Tibial nerve (tissue), 4 donors: ENCODE measurements around the gene UBE2E2. TPM values are rescaled to one million over a fixed set of nuclear protein-coding genes. Genes with fewer than 3 reads are reported as not detected.

Experiments used
- DNase-seq, 2 donors: peaks; one replicate each; pipeline ENCODE4 v3.0.0-alpha.2; 2019; ENCODE audit warnings: low spot score in 2 of 2
- H3K27ac ChIP-seq, 4 donors: fragments of 200-600 bp; sonication (generic) in 3 of 4; one replicate each; pipeline ENCODE4 v1.5.1; 2017 to 2019; ENCODE audit warnings: mild to moderate bottlenecking in 1 of 4
- H3K27me3 ChIP-seq, 2 donors: fragments of 200-600 bp; sonication (generic) in 1 of 2; one replicate each; pipeline versions ENCODE4 v1.5.1 to v1.6.0; 2017 to 2019
- H3K36me3 ChIP-seq, 3 donors: fragments of 200-600 bp; sonication (generic); one replicate each; pipeline ENCODE4 v1.5.1; 2018 to 2019
- H3K4me1 ChIP-seq, 4 donors: fragments of 200-600 bp; sonication (generic) in 3 of 4; one replicate each; pipeline ENCODE4 v1.5.1; 2017 to 2019
- H3K4me3 ChIP-seq, 4 donors: fragments of 200-600 bp; sonication (generic) in 3 of 4; one replicate each; pipeline ENCODE4 v1.5.1; 2017 to 2019; ENCODE audit warnings: mild to moderate bottlenecking in 1 of 4, moderate library complexity in 1 of 4
- H3K9me3 ChIP-seq, 4 donors: fragments of 200-600 bp; sonication (generic) in 3 of 4; one replicate each; pipeline ENCODE4 v1.5.1; 2017 to 2019
- EP300 ChIP-seq, 2 donors: sonication (generic); formaldehyde crosslinking; IDR thresholded peaks; one replicate each; pipeline ENCODE4 v1.6.1; 2017; ENCODE audit warnings: antibody characterized with exemption in 2 of 2, mild to moderate bottlenecking in 1 of 2
- POLR2A ChIP-seq, 2 donors: fragments of 450-650 bp; IDR thresholded peaks; one replicate each; pipeline ENCODE4 v1.6.1; 2017; ENCODE audit warnings: antibody characterized with exemption in 2 of 2, mild to moderate bottlenecking in 2 of 2, moderate library complexity in 2 of 2
- WGBS, 2 donors: methylation state at CpG; one replicate each; pipeline ENCODE4 v1.1.5; 2018; 5-methylcytosine and 5-hydroxymethylcytosine counted together
- total RNA-seq, 4 donors: library from RNA; depleted of rRNA; stranded (reverse); fragments of >200 nt; gene quantifications; one replicate each; pipeline ENCODE4 v1.1.0, GENCODE V29; 2016
- TF ChIP-seq, protein P1 (sequence below), 5 experiments: fragments of 200-600 bp in 3 of 5; fragments of 450-650 bp in 2 of 5; sonication (generic) in 3 of 5; IDR thresholded peaks; one replicate each; pipeline ENCODE4 v1.5.1; 2016 to 2019; ENCODE audit warnings: antibody characterized with exemption in 5 of 5, mild to moderate bottlenecking in 3 of 5, moderate library complexity in 2 of 5

The UBE2E2 gene
- total RNA-seq, 4 donors from 2014 or later: 67.1 to 222 (median 130) TPM

DNA sequence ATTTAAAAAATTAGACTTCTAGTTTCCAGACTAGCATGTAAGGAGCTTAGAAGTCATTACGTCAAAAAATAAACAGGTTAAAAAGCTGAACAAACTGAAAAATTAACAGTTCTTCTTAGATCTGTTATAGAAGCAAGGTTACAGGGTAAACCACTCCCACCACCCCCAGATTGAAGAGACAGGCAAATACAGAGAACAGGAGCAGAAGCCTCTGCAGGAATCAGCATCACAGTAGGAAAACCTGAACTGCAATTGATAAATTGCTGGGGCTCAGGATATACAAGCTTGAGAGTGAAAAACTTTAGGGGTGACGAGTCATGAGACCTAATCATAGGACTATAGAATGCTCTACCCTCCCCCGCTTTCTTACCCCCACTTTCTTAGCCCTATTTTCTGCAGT lies 222.3 kb downstream of the UBE2E2 start:
- Histone ChIP-seq H3K27me3 (no peaks in the 10 kb centered on the region), H3K4me1 (peaks cover 0 to 16% (median 7%) of the 10 kb centered on the region in 4 donors), H3K4me3 (no peak overlapping the region), H3K27ac (no peak overlapping the region), H3K36me3 (no peaks in the 10 kb centered on the region), H3K9me3 (no peaks in the 10 kb centered on the region)
- DNase-seq: no peak
- WGBS, 2 donors: 93 to 96% methylated on average over 3 of the region's 3 CpGs
- TF ChIP-seq POLR2A (IDR thresholded peaks at IDR 0.05): no peak
- TF ChIP-seq, protein P1, sequence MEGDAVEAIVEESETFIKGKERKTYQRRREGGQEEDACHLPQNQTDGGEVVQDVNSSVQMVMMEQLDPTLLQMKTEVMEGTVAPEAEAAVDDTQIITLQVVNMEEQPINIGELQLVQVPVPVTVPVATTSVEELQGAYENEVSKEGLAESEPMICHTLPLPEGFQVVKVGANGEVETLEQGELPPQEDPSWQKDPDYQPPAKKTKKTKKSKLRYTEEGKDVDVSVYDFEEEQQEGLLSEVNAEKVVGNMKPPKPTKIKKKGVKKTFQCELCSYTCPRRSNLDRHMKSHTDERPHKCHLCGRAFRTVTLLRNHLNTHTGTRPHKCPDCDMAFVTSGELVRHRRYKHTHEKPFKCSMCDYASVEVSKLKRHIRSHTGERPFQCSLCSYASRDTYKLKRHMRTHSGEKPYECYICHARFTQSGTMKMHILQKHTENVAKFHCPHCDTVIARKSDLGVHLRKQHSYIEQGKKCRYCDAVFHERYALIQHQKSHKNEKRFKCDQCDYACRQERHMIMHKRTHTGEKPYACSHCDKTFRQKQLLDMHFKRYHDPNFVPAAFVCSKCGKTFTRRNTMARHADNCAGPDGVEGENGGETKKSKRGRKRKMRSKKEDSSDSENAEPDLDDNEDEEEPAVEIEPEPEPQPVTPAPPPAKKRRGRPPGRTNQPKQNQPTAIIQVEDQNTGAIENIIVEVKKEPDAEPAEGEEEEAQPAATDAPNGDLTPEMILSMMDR (IDR thresholded peaks at IDR 0.05): no peak
- TF ChIP-seq EP300 (IDR thresholded peaks at IDR 0.05): no peak

DNA sequence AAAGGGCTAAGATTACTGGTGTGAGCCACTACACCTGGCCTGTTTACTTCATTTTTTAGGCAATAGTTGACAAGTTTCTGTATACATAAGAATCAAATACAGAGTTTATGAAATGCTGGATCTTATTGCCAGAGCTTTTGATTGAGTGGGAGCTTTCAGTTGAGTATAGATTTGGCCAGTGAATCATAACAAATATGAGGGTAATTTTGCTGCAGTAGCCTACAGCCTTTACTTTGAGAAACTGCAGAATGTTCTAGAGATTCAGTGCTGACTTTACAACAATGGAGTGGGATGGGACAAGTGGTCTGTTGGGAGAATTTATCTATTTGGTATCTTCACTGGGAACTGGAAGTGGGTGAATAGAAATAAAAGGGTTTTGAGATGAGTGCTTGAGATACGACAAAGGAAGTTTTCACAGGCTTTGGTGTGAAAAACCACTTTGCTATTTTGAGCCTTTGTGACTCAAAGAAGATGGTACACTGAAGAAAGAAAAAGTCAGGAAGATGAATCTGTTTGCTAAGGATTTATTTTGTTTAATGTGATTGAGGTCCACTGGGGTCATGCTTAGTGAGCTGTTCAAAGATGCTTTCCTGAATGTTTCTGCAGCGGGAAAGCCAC lies 227.8 kb downstream of the UBE2E2 start:
- no peak for DNase-seq
- Histone ChIP-seq H3K9me3 (no peaks in the 10 kb centered on the region), H3K27me3 (no peaks in the 10 kb centered on the region), H3K4me1 (peaks cover 0 to 4% (median 0%) of the 10 kb centered on the region in 4 donors), H3K27ac (no peak overlapping the region), H3K4me3 (no peak overlapping the region), H3K36me3 (no peaks in the 10 kb centered on the region)
- WGBS, 2 donors: 71 to 78% methylated on average over 2 of the region's 2 CpGs
- TF ChIP-seq, protein P1 (IDR thresholded peaks at IDR 0.05): no peak
- TF ChIP-seq POLR2A (IDR thresholded peaks at IDR 0.05) (no peak), EP300 (IDR thresholded peaks at IDR 0.05) (no peak)

DNA sequence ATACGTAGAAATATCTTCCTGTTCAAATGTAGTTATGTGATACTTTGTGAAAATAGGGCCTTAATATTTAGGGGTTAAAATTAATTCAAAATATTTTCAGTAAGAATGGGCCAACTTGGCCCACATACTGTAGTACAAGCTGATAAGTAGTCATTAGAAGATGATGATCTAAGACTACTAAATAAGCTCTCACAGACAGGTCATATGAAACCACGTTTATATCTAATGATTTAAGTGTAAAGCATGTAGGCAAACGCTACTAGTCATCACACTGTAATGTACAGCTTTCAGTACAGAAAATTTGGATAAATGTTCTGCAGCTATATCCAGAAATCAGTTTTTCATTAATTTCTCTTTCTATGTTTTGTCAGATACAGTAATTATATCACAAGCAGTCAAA lies 228.6 kb downstream of the UBE2E2 start:
- WGBS, 2 donors: 65 to 72% methylated on average over 3 of the region's 3 CpGs
- H3K27ac ChIP-seq: no peak overlapping the region

DNA sequence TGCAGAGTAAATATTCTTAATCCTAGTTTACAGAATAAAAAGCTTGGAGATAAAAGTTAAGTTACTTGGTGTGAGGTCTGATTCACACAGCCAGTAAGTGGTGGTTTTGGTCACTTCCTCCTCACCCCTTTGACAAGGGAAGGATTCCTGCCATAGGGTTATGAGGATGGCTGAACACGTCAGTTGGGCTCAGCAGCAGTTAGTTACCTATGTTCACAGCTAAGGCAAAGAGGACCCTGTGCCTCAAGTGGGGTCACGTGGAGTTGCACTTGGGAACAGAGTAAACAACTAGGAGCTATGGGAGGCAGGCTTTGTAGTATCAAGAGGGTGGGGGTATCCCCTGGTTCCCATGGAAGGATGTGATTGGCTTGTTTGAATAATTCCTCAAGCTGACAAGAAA lies 232.2 kb downstream of the UBE2E2 start:
- Histone ChIP-seq H3K9me3 (no peaks in the 10 kb centered on the region), H3K4me1 (peaks cover 0 to 23% (median 0%) of the 10 kb centered on the region in 4 donors), H3K27me3 (no peaks in the 10 kb centered on the region), H3K36me3 (no peaks in the 10 kb centered on the region), H3K27ac (no peak overlapping the region), H3K4me3 (no peak overlapping the region)
- 92 to 93% methylated on average over 2 of the region's 2 CpGs for WGBS, 2 donors
- DNase-seq: no peak
- TF ChIP-seq, protein P1 (IDR thresholded peaks at IDR 0.05): no peak
- TF ChIP-seq POLR2A (IDR thresholded peaks at IDR 0.05): no peak
- TF ChIP-seq EP300 (IDR thresholded peaks at IDR 0.05): no peak

More for the DNA sequence above, 228.6 kb downstream of the UBE2E2 start:
- H3K36me3 ChIP-seq: no peaks in the 10 kb centered on the region
- H3K4me3 ChIP-seq: no peak overlapping the region
- no peaks in the 10 kb centered on the region for H3K27me3 ChIP-seq
- H3K9me3 ChIP-seq: no peaks in the 10 kb centered on the region
- TF ChIP-seq, protein P1 (IDR thresholded peaks at IDR 0.05): no peak
- no peak for TF ChIP-seq POLR2A (IDR thresholded peaks at IDR 0.05)
- no peak for TF ChIP-seq EP300 (IDR thresholded peaks at IDR 0.05)
- DNase-seq: no peak
- H3K4me1 ChIP-seq: peaks cover 0 to 8% (median 0%) of the 10 kb centered on the region in 4 donors

DNA sequence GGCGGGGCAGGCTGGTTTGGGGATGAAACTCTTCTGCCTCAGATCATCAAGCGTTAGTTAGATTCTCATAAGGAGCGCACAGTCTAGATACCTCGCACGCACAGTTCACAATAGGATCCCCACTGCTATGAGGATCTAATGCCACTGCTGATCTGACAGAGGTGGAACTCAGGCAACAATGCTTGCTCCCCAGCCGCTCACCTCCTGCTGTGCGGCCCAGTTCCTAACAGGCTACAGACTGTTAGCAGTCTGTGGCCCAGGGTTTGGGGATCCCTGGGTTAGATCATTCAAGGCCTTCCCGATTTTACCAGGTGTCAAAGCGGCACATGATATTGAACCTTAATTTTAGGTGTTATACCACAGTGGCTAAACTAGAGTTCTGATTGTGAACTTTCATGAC lies 232.8 kb downstream of the UBE2E2 start:
- Histone ChIP-seq H3K9me3 (no peaks in the 10 kb centered on the region), H3K4me1 (peaks cover 0 to 23% (median 0%) of the 10 kb centered on the region in 4 donors), H3K36me3 (no peaks in the 10 kb centered on the region), H3K27ac (no peak overlapping the region), H3K4me3 (no peak overlapping the region), H3K27me3 (no peaks in the 10 kb centered on the region)
- DNase-seq: no peak
- TF ChIP-seq POLR2A (IDR thresholded peaks at IDR 0.05): no peak
- WGBS, 2 donors: 97 to 98% methylated on average over 9 of the region's 9 CpGs
